Osteocyte (in vitro differentiated cells): ENCODE measurements around the gene GLYR1. TPM values are rescaled to one million over a fixed set of nuclear protein-coding genes. Genes with fewer than 3 reads are reported as not detected.

Source experiments
- DNase-seq: peaks from one replicate; pipeline ENCODE4 v3.0.0; 2021; ENCODE audit warnings: mixed read lengths; ENCODE audit not compliant: unreplicated experiment; ENCODE audit errors: extremely low spot score
- H3K27ac Mint-ChIP-seq: one replicate; pipeline ENCODE4 v1.8.0; 2021; ENCODE audit warnings: mild to moderate bottlenecking, mixed read lengths; ENCODE audit not compliant: unreplicated experiment
- H3K27me3 Mint-ChIP-seq: one replicate; pipeline ENCODE4 v1.8.0; 2021; ENCODE audit warnings: mixed read lengths; ENCODE audit not compliant: unreplicated experiment
- H3K36me3 Mint-ChIP-seq: one replicate; pipeline ENCODE4 v1.8.0; 2021; ENCODE audit warnings: mixed read lengths; ENCODE audit not compliant: unreplicated experiment
- H3K4me1 Mint-ChIP-seq: one replicate; pipeline ENCODE4 v1.8.0; 2021; ENCODE audit warnings: mixed read lengths; ENCODE audit not compliant: unreplicated experiment
- H3K4me3 Mint-ChIP-seq: one replicate; pipeline ENCODE4 v1.8.0; 2021; ENCODE audit warnings: mild to moderate bottlenecking, moderate library complexity, mixed read lengths; ENCODE audit not compliant: unreplicated experiment
- H3K9me3 Mint-ChIP-seq: one replicate; pipeline ENCODE4 v1.8.0; 2021; ENCODE audit warnings: mixed read lengths; ENCODE audit not compliant: unreplicated experiment
- total RNA-seq: library from RNA; stranded (reverse); gene quantifications from 2 replicates; pipeline ENCODE4 v1.2.1, GENCODE V29; 2021
- TF ChIP-seq, protein P1 (sequence below): fragments of 200-600 bp; sonication (generic); IDR thresholded peaks from 2 replicates; pipeline ENCODE4 v1.5.0; 2021; ENCODE audit warnings: antibody characterized with exemption, mild to moderate bottlenecking, moderate library complexity

The GLYR1 gene
- total RNA-seq, 1 donor from 2014 or later: 76.9 TPM

DNA sequence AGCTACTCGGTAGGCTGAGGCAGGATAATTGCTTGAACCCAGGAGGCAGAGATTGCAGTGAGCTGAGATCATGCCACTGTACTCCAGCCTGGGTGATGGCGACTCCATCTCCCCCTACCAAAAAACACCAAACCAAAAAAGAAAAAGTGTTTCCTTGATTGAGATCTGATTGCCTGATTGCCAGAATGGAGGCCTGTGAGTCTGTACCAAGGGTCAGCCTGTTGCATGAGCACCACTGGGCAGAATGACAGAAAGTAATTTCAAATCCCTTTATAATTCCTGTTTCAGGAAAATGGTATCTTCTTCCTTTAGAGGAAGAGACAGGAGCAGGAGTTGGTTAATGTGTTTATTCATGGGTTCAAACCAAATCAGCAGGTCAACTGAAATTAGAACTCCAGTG lies 8.7 kb upstream of the GLYR1 start:
- Mint-ChIP-seq H3K36me3 (peaks cover 45% of the 10 kb centered on the region), H3K9me3 (no peaks in the 10 kb centered on the region), H3K27me3 (no peaks in the 10 kb centered on the region), H3K4me1 (peaks cover 29% of the 10 kb centered on the region), H3K27ac (no peak overlapping the region), H3K4me3 (no peak overlapping the region)
- DNase-seq: no peak
- TF ChIP-seq, protein P1, sequence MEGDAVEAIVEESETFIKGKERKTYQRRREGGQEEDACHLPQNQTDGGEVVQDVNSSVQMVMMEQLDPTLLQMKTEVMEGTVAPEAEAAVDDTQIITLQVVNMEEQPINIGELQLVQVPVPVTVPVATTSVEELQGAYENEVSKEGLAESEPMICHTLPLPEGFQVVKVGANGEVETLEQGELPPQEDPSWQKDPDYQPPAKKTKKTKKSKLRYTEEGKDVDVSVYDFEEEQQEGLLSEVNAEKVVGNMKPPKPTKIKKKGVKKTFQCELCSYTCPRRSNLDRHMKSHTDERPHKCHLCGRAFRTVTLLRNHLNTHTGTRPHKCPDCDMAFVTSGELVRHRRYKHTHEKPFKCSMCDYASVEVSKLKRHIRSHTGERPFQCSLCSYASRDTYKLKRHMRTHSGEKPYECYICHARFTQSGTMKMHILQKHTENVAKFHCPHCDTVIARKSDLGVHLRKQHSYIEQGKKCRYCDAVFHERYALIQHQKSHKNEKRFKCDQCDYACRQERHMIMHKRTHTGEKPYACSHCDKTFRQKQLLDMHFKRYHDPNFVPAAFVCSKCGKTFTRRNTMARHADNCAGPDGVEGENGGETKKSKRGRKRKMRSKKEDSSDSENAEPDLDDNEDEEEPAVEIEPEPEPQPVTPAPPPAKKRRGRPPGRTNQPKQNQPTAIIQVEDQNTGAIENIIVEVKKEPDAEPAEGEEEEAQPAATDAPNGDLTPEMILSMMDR: no peak

DNA sequence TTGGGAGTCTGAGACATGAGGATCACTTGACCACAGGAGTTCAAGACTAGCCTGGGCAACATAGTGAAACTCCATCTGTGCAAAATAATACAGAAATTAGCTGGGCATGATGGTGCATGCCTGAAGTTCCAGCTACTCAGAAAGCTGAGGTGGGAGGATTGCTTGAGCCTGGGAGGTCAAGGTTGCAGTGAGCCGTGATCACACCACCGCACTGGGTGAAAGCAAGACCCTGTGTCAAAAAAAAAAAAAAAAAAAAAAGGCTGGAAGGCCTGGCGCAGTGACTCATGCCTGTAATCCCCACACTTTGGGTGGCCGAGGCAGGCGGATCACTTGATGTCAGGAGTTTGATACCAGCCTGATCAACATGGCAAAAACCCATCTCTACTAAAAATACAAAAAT lies 8.3 kb upstream of the GLYR1 start:
- no peak overlapping the region for H3K27ac Mint-ChIP-seq
- peaks cover 44% of the 10 kb centered on the region for H3K36me3 Mint-ChIP-seq
- peaks cover 34% of the 10 kb centered on the region for H3K4me1 Mint-ChIP-seq
- H3K9me3 Mint-ChIP-seq: no peaks in the 10 kb centered on the region
- no peaks in the 10 kb centered on the region for H3K27me3 Mint-ChIP-seq
- H3K4me3 Mint-ChIP-seq: no peak overlapping the region
- TF ChIP-seq, protein P1: no peak
- DNase-seq: no peak

DNA sequence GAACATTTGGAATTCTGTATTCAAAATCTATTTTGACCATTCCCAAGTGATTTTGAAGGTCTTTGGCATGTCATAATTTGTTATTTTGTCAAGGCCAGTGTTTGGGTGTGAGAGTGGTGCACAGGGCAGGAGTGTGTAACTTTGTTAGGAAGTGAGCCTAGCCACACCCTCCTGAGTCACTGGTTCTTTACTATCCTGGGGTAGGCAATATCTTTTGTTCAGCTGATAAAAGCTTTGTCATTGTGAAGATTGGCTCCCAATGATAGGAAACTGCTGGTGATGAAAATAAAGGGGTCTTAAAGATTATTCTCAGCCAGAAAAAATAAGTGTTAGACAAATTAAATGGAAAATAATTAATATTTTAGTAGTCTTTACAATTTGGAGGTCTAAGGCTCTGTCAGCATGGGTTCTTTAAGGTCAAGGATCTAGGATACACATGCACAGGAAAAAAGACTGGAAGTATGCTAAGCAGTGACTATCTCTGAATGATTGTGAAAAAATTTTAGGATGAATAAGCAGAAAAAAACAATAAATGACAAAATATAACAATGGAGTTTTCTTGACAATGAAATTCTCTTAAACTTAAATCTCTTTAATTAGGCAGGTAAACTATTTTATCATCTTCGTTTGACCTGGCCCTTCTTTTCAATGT lies 5.3 kb upstream of the GLYR1 start:
- H3K4me1 Mint-ChIP-seq: peaks cover 47% of the 10 kb centered on the region
- no peak for DNase-seq
- H3K9me3 Mint-ChIP-seq: no peaks in the 10 kb centered on the region
- peaks cover 20% of the 10 kb centered on the region for H3K36me3 Mint-ChIP-seq
- no peaks in the 10 kb centered on the region for H3K27me3 Mint-ChIP-seq
- peak overlapping the region; percentile 29 for H3K27ac Mint-ChIP-seq
- TF ChIP-seq, protein P1: no peak
- no peak overlapping the region for H3K4me3 Mint-ChIP-seq

DNA sequence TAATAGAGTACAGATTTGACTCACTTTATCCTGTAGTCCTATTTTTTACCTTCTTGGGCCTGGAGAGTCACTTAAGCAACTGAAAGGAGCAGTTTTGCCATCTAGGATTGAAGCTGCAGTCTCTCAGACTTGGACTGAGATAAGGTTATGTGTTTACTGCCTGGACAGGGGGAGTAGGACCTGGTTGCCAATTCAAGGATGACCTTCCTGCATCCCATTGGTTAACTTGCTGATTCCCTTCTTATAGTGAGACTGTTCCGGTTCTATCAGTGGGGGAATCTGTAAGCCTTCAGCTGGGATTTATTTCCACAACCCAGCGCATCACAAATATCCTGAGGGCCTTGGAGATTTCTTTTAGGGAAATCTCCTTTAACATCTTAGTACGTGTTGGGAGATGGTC lies 3.1 kb upstream of the GLYR1 start:
- H3K36me3 Mint-ChIP-seq: peaks cover 14% of the 10 kb centered on the region
- peaks cover 59% of the 10 kb centered on the region for H3K4me1 Mint-ChIP-seq
- TF ChIP-seq, protein P1: no peak
- H3K27ac Mint-ChIP-seq: peak overlapping the region; percentile 41
- no peaks in the 10 kb centered on the region for H3K27me3 Mint-ChIP-seq
- H3K9me3 Mint-ChIP-seq: no peaks in the 10 kb centered on the region
- H3K4me3 Mint-ChIP-seq: peak overlapping the region; percentile 64
- no peak for DNase-seq

DNA sequence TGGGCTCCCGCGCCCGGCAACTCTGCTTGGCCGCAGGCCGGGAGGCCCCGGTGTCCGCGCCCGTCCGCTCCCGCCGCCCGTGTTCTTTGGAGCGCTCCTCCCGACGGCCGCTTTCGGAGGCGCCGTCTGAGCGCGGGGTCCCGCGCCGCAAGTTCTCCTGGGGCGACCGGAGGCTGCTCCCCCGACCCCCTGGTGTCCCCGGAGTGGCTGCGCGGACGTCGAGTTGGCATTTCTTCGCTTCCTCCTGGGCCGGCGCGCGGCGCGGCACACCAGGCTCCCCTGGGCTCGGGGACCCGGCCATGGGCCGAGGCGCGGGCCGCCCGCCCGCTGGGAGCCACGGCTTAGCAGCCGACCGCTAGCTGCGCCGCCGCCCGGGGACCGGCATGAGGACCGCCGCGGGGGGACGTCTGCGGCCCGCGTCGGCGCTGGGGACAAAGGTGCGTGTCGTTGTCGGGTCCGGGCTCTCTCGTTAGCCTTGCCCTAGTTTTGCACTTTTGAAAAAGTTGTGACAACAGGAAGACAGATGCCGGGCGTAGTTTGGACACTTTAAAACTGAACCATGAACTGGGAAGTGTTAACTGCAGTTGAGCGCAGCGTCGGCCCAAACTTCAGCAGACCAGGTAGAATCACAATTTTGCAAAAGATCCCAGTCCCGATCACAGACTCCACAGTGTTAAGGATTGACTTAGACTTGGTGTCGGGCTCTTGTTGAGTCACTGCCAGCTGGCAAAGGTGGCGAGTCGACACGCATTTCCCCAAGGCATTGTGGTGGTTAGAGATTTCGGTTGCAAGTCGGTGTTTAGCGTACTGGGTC lies 893 bp upstream of the GLYR1 start:
- DNase-seq: peak; percentile 84
- H3K36me3 Mint-ChIP-seq: peaks cover 20% of the 10 kb centered on the region
- H3K27me3 Mint-ChIP-seq: no peaks in the 10 kb centered on the region
- H3K4me3 Mint-ChIP-seq: peak overlapping the region; percentile 86
- TF ChIP-seq, protein P1: no peak
- H3K4me1 Mint-ChIP-seq: peaks cover 59% of the 10 kb centered on the region
- H3K27ac Mint-ChIP-seq: peak overlapping the region; percentile 75
- H3K9me3 Mint-ChIP-seq: no peaks in the 10 kb centered on the region
